IMR-90 (cell line): ENCODE data around the gene NEDD4L. TPM values are rescaled to one million over a fixed set of nuclear protein-coding genes. Genes with fewer than 3 reads are reported as not detected.
A peak's percentile ranks its signal among the peaks of the same experiment; 100 is the strongest.

Experiments used
- ATAC-seq: fragments of 200-7000 bp; cut with Tn5 transposase; 2 replicates; pipeline ENCODE4 v1.9.1; 2020; ENCODE audit warnings: low read depth, mild to moderate bottlenecking, moderate library complexity
- BruUV-seq: library from RNA; stranded (reverse); fragments of 400-500 nt; replicated peaks from 2 replicates; lab custom pipeline; 2021; lab: Mats Ljungman, UMichigan
- CTCF ChIA-PET: fragments of 300-600 bp; formaldehyde crosslinking; extraction: SDS; loops from one replicate; lab custom pipeline; 2021; ENCODE audit warnings: antibody characterized with exemption; lab: Yijun Ruan, JAX
- POLR2A ChIA-PET: fragments of 300-600 bp; sonication (Branson Sonifier 250); formaldehyde crosslinking; loops from one replicate; lab custom pipeline; 2022; ENCODE audit warnings: antibody characterized with exemption; ENCODE audit not compliant: unreplicated experiment; lab: Charles Lee
- DNase-seq: peaks from one replicate; pipeline ENCODE4 v3.0.0; 2013
- H2AFZ ChIP-seq: replicated peaks from 2 replicates; pipeline ENCODE3; 2013; ENCODE audit warnings: low read length, mild to moderate bottlenecking; ENCODE audit not compliant: poor library complexity
- H2AK5ac ChIP-seq: 2 replicates; pipeline ENCODE4 v1.6.1; 2013; ENCODE audit warnings: low read depth, low read length, inconsistent platforms
- H2AK9ac ChIP-seq: replicated peaks from 2 replicates; pipeline ENCODE3; 2013; ENCODE audit warnings: mild to moderate bottlenecking, low read depth, low read length, moderate library complexity; ENCODE audit not compliant: poor library complexity
- H2BK120ac ChIP-seq: 2 replicates; pipeline ENCODE4 v1.6.1; 2013; ENCODE audit warnings: low read depth, low read length, inconsistent platforms
- H2BK15ac ChIP-seq: 3 replicates; pipeline ENCODE4 v1.6.1; 2013; ENCODE audit warnings: low read depth, low read length, inconsistent platforms
- H2BK20ac ChIP-seq: 2 replicates; pipeline ENCODE4 v1.6.1; 2013; ENCODE audit warnings: low read depth, mild to moderate bottlenecking, inconsistent platforms, low read length, moderate library complexity
- H2BK5ac ChIP-seq: 2 replicates; pipeline ENCODE4 v1.6.1; 2013; ENCODE audit warnings: mild to moderate bottlenecking, low read depth, low read length, inconsistent platforms; ENCODE audit not compliant: poor library complexity, severe bottlenecking
- H3K14ac ChIP-seq: replicated peaks from 2 replicates; pipeline ENCODE4 v1.6.1; 2013; ENCODE audit warnings: low read depth, low read length, inconsistent platforms
- H3K18ac ChIP-seq: 2 replicates; pipeline ENCODE4 v1.6.1; 2013; ENCODE audit warnings: low read depth, low read length, control low read depth
- H3K23ac ChIP-seq: 2 replicates; pipeline ENCODE4 v1.6.1; 2013; ENCODE audit warnings: low read depth, low read length, inconsistent platforms
- H3K27ac ChIP-seq: 2 replicates; pipeline ENCODE4 v1.5.1; 2013; ENCODE audit warnings: mild to moderate bottlenecking, control low read depth, low read length; ENCODE audit not compliant: insufficient read depth
- H3K27me3 ChIP-seq: 2 replicates; pipeline ENCODE4 v1.6.1; 2013; ENCODE audit warnings: low read length; ENCODE audit not compliant: control insufficient read depth, insufficient read depth
- H3K36me3 ChIP-seq: 2 replicates; pipeline ENCODE4 v1.6.1; 2013; ENCODE audit warnings: low read length, mixed read lengths; ENCODE audit not compliant: control insufficient read depth, insufficient read depth
- H3K4ac ChIP-seq: 2 replicates; pipeline ENCODE4 v1.6.1; 2013; ENCODE audit warnings: low read depth, low read length, inconsistent platforms
- H3K4me1 ChIP-seq: 2 replicates; pipeline ENCODE4 v1.6.1; 2013; ENCODE audit warnings: low read length, mixed read lengths; ENCODE audit not compliant: control insufficient read depth, insufficient read depth
- H3K4me2 ChIP-seq: 2 replicates; pipeline ENCODE4 v1.6.1; 2013; ENCODE audit warnings: low read depth, mild to moderate bottlenecking, control low read depth, low read length, moderate library complexity
- H3K4me3 ChIP-seq: 2 replicates; pipeline ENCODE4 v1.5.1; 2013; ENCODE audit warnings: low read depth, mild to moderate bottlenecking, control low read depth, low read length, moderate library complexity; ENCODE audit not compliant: insufficient read depth
- H3K56ac ChIP-seq: 2 replicates; pipeline ENCODE4 v1.6.1; 2013; ENCODE audit warnings: low read length, inconsistent platforms; ENCODE audit not compliant: insufficient read depth; ENCODE audit errors: extremely low read depth
- H3K79me1 ChIP-seq, 2 experiments: 2 replicates each; pipeline ENCODE4 v1.6.1; 2013; ENCODE audit warnings: low read length in 2 of 2, inconsistent platforms in 1 of 2, low read depth in 1 of 2
- H3K9ac ChIP-seq: 2 replicates; pipeline ENCODE4 v1.6.1; 2013; ENCODE audit warnings: low read depth, low read length, control low read depth
- H3K9me1 ChIP-seq: 2 replicates; pipeline ENCODE4 v1.6.1; 2013; ENCODE audit warnings: low read length, inconsistent platforms; ENCODE audit not compliant: insufficient read depth
- H3K9me3 ChIP-seq: 2 replicates; pipeline ENCODE4 v1.6.1; 2013; ENCODE audit warnings: low read length; ENCODE audit not compliant: control insufficient read depth, insufficient read depth
- H4K20me1 ChIP-seq: 2 replicates; pipeline ENCODE4 v1.6.1; 2013; ENCODE audit warnings: low read length, inconsistent platforms; ENCODE audit not compliant: insufficient read depth
- H4K5ac ChIP-seq: 2 replicates; pipeline ENCODE4 v1.6.1; 2013; ENCODE audit warnings: mild to moderate bottlenecking, low read depth, low read length, control low read depth
- H4K8ac ChIP-seq, 2 experiments: 2 replicates each; pipeline ENCODE4 v1.6.1; 2013; ENCODE audit warnings: low read depth in 2 of 2, low read length in 2 of 2, control low read depth in 1 of 2, inconsistent platforms in 1 of 2
- H4K91ac ChIP-seq: 2 replicates; pipeline ENCODE4 v1.6.1; 2013; ENCODE audit warnings: low read depth, low read length, inconsistent platforms; ENCODE audit not compliant: insufficient read depth
- BHLHE40 ChIP-seq: fragments of 150-350 bp; IDR thresholded peaks from 2 replicates; pipeline ENCODE4 v1.6.1; 2016; ENCODE audit warnings: mild to moderate bottlenecking, low read depth, low read length
- CHD1 ChIP-seq: IDR thresholded peaks from 2 replicates; pipeline ENCODE4 v1.6.1; 2012; ENCODE audit warnings: low read depth, low read length, improper control_type of control experiment
- ELK1 ChIP-seq: fragments of 150-350 bp; IDR thresholded peaks from 2 replicates; pipeline ENCODE4 v1.6.1; 2016; ENCODE audit warnings: low read depth, mild to moderate bottlenecking, low read length, moderate library complexity, borderline replicate concordance
- FOS ChIP-seq: fragments of 150-350 bp; IDR thresholded peaks from 2 replicates; pipeline ENCODE4 v1.6.1; 2016; ENCODE audit warnings: low read depth, low read length
- MAZ ChIP-seq: IDR thresholded peaks from 2 replicates; pipeline ENCODE4 v1.6.1; 2012; ENCODE audit warnings: low read depth, mild to moderate bottlenecking, low read length, improper control_type of control experiment, moderate library complexity, borderline replicate concordance
- NFE2L2 ChIP-seq: fragments of 150-350 bp; IDR thresholded peaks from 2 replicates; pipeline ENCODE4 v1.6.1; 2016; ENCODE audit warnings: low read depth, mild to moderate bottlenecking, low read length
- RAD21 ChIP-seq: IDR thresholded peaks from 2 replicates; pipeline ENCODE4 v1.6.1; 2012; ENCODE audit warnings: low read length, improper control_type of control experiment
- RCOR1 ChIP-seq: IDR thresholded peaks from 2 replicates; pipeline ENCODE4 v1.6.1; 2012; ENCODE audit warnings: mild to moderate bottlenecking, low read length, improper control_type of control experiment; ENCODE audit not compliant: insufficient replicate concordance
- RFX5 ChIP-seq: IDR thresholded peaks from 2 replicates; pipeline ENCODE4 v1.8.0; 2012; ENCODE audit warnings: low read depth, mild to moderate bottlenecking, low read length, moderate library complexity
- USF2 ChIP-seq: fragments of 150-350 bp; IDR thresholded peaks from 2 replicates; pipeline ENCODE4 v1.6.1; 2017; ENCODE audit warnings: mild to moderate bottlenecking, antibody characterized with exemption, low read length, low read depth
- WGBS, 2 experiments: methylation state at CpG; one replicate each; pipeline versions ENCODE4 v1.1.5 to v1.1.7; 2013; ENCODE audit warnings: missing lambda C conversion rate in 2 of 2; ENCODE audit not compliant: insufficient read length in 1 of 2; ENCODE audit errors: extremely low coverage in 2 of 2; 5-methylcytosine and 5-hydroxymethylcytosine counted together
- dilution Hi-C: fragments of 300-500 bp; cut with HindIII; formaldehyde crosslinking; loops from one replicate; pipeline ENCODE4 v1.14.3; 2018; ENCODE audit warnings: low sequenced_read_pairs; ENCODE audit not compliant: unreplicated experiment
- in situ Hi-C: fragments of 300-500 bp; cut with MboI; formaldehyde crosslinking; loops from 3 replicates; pipeline ENCODE4 v1.14.3; 2019; ENCODE audit warnings: low sequenced_read_pairs, inconsistent platforms, mixed read lengths
- intact Hi-C: fragments of 100-400 bp; cut with micrococcal nuclease; formaldehyde crosslinking; loops from 2 replicates; pipeline ENCODE4 v1.10.0; 2022
- polyA plus RNA-seq, 3 experiments: library from polyadenylated mRNA; depleted of rRNA; stranded (reverse); fragments of >200 nt; gene quantifications; 2 replicates each; pipeline ENCODE4 v1.2.3, GENCODE V29; 2012; ENCODE audit warnings: low replicate concordance in 1 of 3
- total RNA-seq: library from RNA; depleted of rRNA; stranded (reverse); fragments of >200 nt; gene quantifications from 2 replicates; pipeline ENCODE4 v1.2.3, GENCODE V29; 2012
- TF ChIP-seq, protein P1 (sequence below): conservative IDR thresholded peaks from 2 replicates; pipeline ENCODE4 v1.5.1; 2012; ENCODE audit warnings: mild to moderate bottlenecking, low read depth, low read length, improper control_type of control experiment

Gene NEDD4L
- total and polyA plus RNA-seq, 2 of the 4 experiments (the other 2 are of a cell fraction) = 10.0 to 10.9 TPM

- POLR2A ChIA-PET = interaction anchor here (0.7 kb wide), 1 partner anchor 161 kb away, joined by 3 read pairs; no protein-coding TSS in a partner anchor
- H2AK5ac ChIP-seq = peak overlapping the region; percentile 80; the same call in 1 of the 2 replicates
- intact Hi-C loops (no loop called here), in situ Hi-C loops (no loop called here), dilution Hi-C loops (no loop called here)
- H2BK15ac ChIP-seq = peak overlapping the region; percentile 57; the same call in 1 of the 3 replicates
- H3K4me3 ChIP-seq = no peak overlapping the region
- H3K4ac ChIP-seq = peak overlapping the region; percentile 65
- H3K56ac ChIP-seq = no peak overlapping the region
- H3K9me1 ChIP-seq = peaks cover 7% of the 10 kb centered on the region
- no peaks in the 10 kb centered on the region for H3K27me3 ChIP-seq
- no peaks in the 10 kb centered on the region for H3K36me3 ChIP-seq
- H3K9me3 ChIP-seq = no peaks in the 10 kb centered on the region
- H2BK120ac ChIP-seq = no peak overlapping the region
- no peaks in the 10 kb centered on the region for H3K79me1 ChIP-seq
- H2AK9ac ChIP-seq = peak overlapping the region; percentile 59
- no peak overlapping the region for H2BK5ac ChIP-seq
- H2BK20ac ChIP-seq = peak overlapping the region; percentile 31
- H3K14ac ChIP-seq = peak overlapping the region; percentile 43; the same call in 1 of the 2 replicates
- 100% methylated on average over 2 of the region's 16 CpGs; no CpG with 5 or more reads in 1 of the 2 experiments for WGBS, 2 experiments
- no TSS peak for BruUV-seq
- no peak overlapping the region for H4K8ac ChIP-seq
- H3K4me1 ChIP-seq = peaks cover 13% of the 10 kb centered on the region; the same call in 1 of the 2 replicates
- peak overlapping the region; percentile 54; the same call in 1 of the 2 replicates for H3K18ac ChIP-seq
- no peak overlapping the region for H2AFZ ChIP-seq
- H3K4me2 ChIP-seq = no peak overlapping the region; the same call in 1 of the 2 replicates
- H3K9ac ChIP-seq = no peak overlapping the region
- peak overlapping the region; percentile 14; the same call in 1 of the 2 replicates for H3K27ac ChIP-seq
- no peak overlapping the region; the same call in 1 of the 2 replicates for H4K91ac ChIP-seq
- ATAC-seq = no peak
- H4K5ac ChIP-seq = no peak overlapping the region
- H4K20me1 ChIP-seq = no peaks in the 10 kb centered on the region
- H3K23ac ChIP-seq = 0 out of 2 replicates have a peak overlapping the region, but pooled peaks have one; percentile 7
- CTCF ChIA-PET = no interaction called here
- no peak for DNase-seq
- TF ChIP-seq FOS (no peak), USF2 (no peak), RAD21 (no peak), CHD1 (no peak), RCOR1 (no peak), RFX5 (no peak), MAZ (no peak), BHLHE40 (no peak), NFE2L2 (no peak), ELK1 (no peak)
- TF ChIP-seq, protein P1, sequence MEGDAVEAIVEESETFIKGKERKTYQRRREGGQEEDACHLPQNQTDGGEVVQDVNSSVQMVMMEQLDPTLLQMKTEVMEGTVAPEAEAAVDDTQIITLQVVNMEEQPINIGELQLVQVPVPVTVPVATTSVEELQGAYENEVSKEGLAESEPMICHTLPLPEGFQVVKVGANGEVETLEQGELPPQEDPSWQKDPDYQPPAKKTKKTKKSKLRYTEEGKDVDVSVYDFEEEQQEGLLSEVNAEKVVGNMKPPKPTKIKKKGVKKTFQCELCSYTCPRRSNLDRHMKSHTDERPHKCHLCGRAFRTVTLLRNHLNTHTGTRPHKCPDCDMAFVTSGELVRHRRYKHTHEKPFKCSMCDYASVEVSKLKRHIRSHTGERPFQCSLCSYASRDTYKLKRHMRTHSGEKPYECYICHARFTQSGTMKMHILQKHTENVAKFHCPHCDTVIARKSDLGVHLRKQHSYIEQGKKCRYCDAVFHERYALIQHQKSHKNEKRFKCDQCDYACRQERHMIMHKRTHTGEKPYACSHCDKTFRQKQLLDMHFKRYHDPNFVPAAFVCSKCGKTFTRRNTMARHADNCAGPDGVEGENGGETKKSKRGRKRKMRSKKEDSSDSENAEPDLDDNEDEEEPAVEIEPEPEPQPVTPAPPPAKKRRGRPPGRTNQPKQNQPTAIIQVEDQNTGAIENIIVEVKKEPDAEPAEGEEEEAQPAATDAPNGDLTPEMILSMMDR = no peak
Measured at GRCh38 chr18:58316396-58317342, 272.6 kb downstream of the NEDD4L start.
